GM18502 (cell line): ENCODE measurements around the gene ADGRG6.
"Not testable (repeated sequence)": the region's sequence is repeated elsewhere in the genome, so short reads cannot be mapped to it uniquely, and the experiment has no call there.

Experiments
- ATAC-seq: cut with Tn5 transposase; IDR thresholded peaks from one replicate; pipeline ENCODE4 v1.9.1; 2021; ENCODE audit warnings: mild to moderate bottlenecking; ENCODE audit not compliant: unreplicated experiment, poor library complexity

The ADGRG6 gene

GRCh38 chr6:142341855-142342330 is 40.1 kb downstream of the ADGRG6 start:
- no peak for ATAC-seq

GRCh38 chr6:142342986-142343385 is 41.2 kb downstream of the ADGRG6 start:
- no peak for ATAC-seq

- no peak for ATAC-seq
These were observed 42.1 kb downstream of the ADGRG6 start for GRCh38 chr6:142343938-142344337.

DNA sequence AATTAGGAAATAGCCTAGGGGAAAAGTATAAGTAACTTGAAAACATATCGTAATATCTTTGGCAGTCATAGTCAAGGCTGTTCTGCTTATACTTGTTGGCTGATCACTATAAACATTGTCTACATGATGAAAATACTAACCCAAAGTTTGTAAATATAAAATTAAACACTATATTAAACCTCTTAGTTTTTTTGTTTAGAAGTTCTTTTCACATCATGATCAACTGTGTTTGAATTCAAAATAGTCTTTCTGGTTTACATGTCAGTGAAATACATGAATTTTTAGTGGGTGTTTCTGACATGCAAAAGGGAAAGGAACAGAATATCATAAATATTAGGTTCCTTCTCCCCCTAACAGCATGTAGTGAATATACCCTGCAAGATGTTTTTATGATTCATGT is 43.5 kb downstream of the ADGRG6 start:
- no peak for ATAC-seq

GRCh38 chr6:142346166-142346565 is 44.4 kb downstream of the ADGRG6 start:
- ATAC-seq: not testable (repeated sequence)

GRCh38 chr6:142349215-142349823 is 47.5 kb downstream of the ADGRG6 start:
- ATAC-seq: no peak

GRCh38 chr6:142350309-142350708 is 48.5 kb downstream of the ADGRG6 start:
- no peak for ATAC-seq

- ATAC-seq: no peak
These were observed 51.9 kb downstream of the ADGRG6 start for GRCh38 chr6:142353690-142354089.

DNA sequence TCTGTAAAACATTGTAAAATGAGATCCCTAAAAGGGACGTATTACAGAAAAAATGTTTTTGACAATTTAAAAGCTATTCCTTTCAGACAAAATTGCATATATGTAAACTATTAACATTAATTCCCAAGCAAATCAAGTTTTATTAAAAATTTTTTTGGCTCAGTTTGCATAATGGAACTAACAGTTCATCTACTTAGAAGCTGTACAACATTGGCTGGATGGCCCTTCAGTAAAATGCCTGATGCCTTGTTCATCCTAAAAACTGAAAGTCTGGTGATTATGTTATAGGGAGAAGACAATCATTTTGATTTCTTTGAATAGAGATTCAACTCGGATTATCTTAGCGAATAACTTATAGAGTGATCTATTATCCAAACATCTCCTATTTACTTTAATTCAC is 52.8 kb downstream of the ADGRG6 start:
- no peak for ATAC-seq

DNA sequence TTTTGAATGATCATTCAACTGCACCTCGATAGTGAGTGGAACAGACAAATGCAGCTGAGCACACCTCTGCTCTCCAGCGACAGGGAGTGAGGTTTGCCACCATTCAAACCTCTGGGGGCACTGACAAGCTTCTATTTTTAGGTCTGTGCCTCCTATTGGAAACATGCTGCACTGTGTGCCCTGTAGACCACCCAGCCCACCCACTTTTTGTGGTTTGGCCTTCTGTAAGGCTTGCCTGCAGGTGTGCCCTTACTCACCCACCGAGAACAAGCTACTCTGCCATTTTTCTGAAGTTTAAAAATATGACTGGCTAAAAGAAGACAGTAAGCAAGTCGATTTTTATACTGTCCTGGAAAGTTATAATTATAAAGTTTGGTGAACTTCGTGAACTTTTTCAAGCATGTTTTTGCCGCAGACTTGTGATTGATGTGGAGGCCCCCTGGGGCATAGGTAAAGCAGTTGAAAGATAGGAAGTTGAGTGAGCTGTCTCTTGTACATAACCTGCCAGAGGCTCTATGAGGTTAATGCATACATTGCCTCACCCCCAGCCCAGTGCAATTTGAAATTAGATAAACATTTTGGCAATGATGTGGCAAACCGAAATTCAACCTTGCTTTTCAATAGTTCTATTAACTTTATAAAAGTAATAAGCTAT is 53.8 kb downstream of the ADGRG6 start:
- ATAC-seq: no peak

DNA sequence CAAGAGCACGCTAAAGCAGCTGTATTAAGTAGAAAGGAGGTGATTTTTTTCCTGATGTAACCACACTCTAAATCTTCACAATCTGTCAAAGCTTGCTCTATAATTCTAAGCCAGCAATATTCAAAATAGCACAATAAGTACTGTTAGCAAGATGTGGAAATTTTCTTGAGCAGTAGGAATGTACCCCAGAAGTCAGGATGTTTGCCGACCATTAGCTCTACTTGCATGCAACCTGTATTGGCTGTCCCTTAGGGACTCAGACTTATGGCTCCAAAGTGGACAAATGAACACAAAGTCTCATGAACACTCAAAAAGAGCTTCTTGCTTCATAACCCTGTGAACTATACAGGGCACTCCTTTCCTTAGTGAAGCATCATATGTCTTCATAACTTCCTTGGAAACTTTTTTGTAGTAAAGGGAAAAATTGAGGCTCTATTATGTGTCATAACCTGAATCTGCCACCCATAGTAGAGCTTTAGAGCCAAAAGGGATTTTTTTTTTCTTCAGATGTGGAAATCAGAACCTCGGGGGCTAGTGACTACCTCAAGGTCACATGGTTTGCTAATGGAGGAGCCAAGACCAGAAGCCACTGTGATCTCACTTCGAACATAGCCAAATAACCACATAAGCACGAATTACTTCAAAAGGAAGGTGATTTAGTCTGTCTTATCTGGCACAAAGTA is 54.5 kb downstream of the ADGRG6 start:
- ATAC-seq: no peak

- no peak for ATAC-seq
These were observed 55.0 kb downstream of the ADGRG6 start for GRCh38 chr6:142356884-142357225.

DNA sequence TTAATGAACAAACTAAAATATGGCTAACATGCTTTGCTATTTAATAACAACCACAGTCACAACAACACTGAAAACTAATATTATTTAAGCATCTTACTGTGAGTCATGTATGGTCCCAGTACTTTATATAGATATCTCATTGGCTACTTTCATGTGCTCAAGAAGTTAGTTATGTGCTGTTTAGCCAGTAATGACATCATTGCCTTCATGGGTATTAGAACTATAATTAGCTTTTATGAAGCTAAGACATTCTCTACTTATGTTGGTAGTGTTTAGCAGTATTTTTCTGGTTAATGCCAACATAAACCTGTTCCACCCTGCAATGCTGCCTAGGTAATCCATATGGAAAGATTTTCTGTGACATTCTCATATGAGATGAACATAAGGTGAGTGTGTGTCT is 56.1 kb downstream of the ADGRG6 start:
- ATAC-seq: no peak

DNA sequence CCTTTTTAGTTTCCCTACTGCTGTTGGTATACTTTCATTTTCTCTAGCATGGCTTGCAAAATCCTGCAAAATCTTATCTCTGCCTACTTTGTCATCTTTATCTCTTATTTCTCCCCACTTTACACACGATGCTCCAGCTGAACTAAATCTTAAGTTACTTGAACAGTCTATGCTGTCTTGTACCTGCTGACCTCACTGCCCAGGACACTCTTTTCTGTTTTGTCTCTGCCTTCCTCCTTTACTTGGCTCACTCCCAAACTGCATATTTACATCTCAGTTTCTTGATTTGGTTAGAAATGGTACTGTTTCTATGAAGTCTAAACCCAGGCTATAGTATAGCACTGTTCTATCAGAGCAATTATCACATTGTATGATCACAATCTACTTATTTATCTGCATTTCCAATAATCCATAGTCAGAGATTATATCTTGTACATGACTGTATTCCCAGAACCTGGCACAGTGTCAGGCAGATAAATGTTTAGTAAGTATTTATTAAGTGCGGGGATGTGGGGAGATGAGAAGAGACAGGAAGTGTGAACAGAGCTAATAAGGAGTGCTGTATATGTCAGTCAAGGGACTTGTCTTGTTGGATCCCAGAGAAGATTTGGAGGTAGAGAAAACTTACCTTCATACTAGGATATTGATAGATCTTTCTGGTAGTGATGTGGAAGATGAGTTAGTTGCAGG is 57.6 kb downstream of the ADGRG6 start:
- no peak for ATAC-seq

GRCh38 chr6:142361345-142361744 is 59.5 kb downstream of the ADGRG6 start:
- no peak for ATAC-seq

DNA sequence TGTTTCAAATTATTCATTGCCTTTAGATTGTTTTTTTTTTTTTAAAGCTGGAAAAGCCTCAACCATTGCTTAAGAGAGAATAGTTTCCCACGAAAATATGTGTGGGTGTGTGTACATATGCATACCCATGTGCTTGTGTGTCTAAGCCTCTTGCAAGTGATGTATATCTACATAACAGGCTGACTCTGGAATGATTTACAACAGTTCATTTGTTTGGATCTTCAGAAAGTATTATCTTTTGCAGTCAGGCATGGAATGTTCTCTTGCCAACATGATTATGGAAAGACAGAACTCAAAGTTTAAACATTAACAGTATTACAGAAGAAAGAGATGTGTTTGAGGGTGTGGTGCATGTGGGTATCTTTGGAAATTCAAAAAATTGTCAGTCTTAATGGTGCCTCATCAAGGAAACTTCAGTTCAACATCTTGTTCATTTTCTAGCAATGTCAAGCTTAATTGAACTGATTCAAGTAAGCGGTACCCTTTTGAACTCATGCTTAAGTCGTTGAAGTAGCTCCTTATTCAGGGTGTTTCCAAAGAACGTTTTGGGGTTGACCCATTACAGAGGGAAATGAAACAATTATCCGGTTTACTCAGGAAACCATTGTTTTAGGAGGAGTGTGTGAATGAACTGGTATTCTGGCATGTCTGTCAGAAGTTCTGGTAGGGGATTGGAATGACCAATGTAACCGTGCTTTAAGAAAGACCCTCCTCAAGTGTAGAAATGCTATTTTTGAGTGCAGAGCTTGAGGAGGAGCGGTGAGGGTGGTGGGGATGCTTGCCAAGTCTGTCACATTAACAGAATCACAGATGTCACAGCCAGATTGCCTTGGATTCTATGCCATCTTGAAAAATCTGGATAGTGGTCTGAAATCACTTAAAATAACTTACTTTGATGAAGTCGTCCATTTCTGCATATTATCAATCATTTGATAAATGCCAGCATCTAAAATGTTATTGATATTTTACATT is 60.3 kb downstream of the ADGRG6 start:
- no peak for ATAC-seq

DNA sequence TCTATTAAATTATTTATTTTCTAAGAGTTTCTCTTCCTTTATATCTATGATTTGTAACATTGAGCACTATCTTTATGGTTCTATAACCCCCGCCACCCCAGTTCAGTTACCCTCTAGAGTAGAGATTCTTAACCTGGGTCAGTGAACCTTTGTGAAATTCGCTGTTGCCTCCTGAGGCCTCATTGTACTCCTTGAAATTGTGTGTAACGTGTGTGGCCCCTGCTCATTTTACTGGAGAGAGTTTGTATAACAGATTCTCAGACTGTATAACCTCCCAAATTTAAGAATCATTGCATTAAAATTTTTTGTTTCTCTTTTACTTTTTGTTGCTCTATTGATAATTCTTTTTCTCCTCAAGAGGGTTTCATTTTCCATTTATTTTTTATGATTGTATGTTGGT is 65.3 kb downstream of the ADGRG6 start:
- no peak for ATAC-seq

DNA sequence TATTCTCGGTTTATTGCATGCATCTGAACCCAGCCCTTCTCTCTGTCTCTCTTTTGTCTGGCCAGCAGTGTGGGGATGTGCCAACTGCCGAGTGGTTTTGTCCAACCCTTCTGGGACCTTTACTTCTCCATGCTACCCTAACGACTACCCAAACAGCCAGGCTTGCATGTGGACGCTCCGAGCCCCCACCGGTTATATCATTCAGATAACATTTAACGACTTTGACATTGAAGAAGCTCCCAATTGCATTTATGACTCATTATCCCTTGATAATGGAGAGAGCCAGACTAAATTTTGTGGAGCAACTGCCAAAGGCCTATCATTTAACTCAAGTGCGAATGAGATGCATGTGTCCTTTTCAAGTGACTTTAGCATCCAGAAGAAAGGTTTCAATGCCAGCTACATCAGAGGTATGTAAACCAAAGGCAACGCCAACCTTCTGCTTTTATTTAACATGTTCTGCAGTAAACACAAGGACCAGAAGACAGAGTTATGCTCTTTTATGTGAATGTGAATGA is 65.8 kb downstream of the ADGRG6 start:
- no peak for ATAC-seq

- ATAC-seq: no peak
These were observed 67.5 kb downstream of the ADGRG6 start for GRCh38 chr6:142369266-142369665.

GRCh38 chr6:142372348-142372747 is 70.5 kb downstream of the ADGRG6 start:
- ATAC-seq: no peak
